ENCODE results near the gene LAMC1. TPM values are rescaled to one million over a fixed set of nuclear protein-coding genes. Genes with fewer than 3 reads are reported as not detected.

Gene LAMC1
- polyA plus RNA-seq, 1 of the 3 experiments (the other 2 are of a cell fraction), result 101 TPM

DNA sequence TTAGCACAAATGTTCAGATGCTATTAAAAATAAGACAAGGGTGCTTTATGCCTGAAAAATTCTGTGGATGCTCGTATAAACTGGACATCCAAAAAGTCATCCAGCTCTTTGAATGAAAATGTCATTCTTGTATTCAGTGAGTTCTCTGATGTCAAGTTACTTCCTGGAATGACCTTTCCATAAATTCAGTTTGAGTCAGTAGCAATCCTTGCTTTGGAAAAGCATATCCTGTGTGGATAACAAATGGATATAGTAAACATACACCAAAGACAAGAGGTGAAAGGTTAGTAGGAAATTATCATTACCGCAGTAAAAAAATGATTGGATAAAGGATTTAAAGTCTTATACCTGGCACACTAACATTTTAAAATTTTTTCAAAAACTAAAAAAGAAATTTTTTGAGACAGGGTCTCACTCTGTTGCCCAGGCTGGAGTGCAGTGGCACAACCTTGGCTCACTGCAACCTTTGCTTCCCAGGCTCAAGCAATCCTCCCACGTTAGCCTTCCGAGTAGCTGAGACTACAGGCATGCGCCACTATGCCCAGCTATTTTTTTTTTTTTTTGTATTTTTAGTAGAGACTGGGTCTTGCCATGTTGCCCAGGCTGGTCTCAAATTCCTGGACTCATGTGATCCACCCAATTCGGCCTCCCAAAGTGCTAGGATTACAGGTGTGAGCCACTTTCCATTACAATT is 10.8 kb upstream of the LAMC1 start:
- Histone ChIP-seq H3K27ac (ENCODE audit: low read depth in 2 of 2, low read length in 1 of 2) (no peak overlapping the region), H3K27me3 (ENCODE audit: insufficient read depth) (no peaks in the 10 kb centered on the region), H3K4me1 (ENCODE audit: control insufficient read depth in 1 of 2, insufficient read depth in 2 of 2, low read depth in 1 of 2, low read length in 1 of 2) (no peaks in the 10 kb centered on the region), H3K4me3 (ENCODE audit: low read depth in 2 of 2, low read length in 1 of 2) (no peak overlapping the region), H3K9me3 (no peaks in the 10 kb centered on the region), H3K79me2 (ENCODE audit: insufficient read depth) (no peaks in the 10 kb centered on the region), H3K4me2 (no peak overlapping the region), H3F3A (replicated peaks; ENCODE audit: insufficient read depth) (no peaks in the 10 kb centered on the region), H4K20me1 (ENCODE audit: insufficient read depth) (no peaks in the 10 kb centered on the region), H3K36me3 (replicated peaks in 1 of 2; ENCODE audit: control insufficient read depth in 1 of 2, insufficient read depth in 2 of 2, low read length in 1 of 2) (no peaks in the 10 kb centered on the region), H3K9ac (no peak overlapping the region), H3K9me2 (no peaks in the 10 kb centered on the region; the same call in 1 of the 2 replicates), H2AFZ (ENCODE audit: low read depth) (no peak overlapping the region)
- TF ChIP-seq FOXM1 (IDR thresholded peaks at IDR 0.05; ENCODE audit: low read depth), result no peak
- CTCF ChIA-PET, result interaction anchor here (1.2 kb wide), 1 partner anchor 15 kb away, joined by 3 read pairs; no protein-coding TSS in a partner anchor
- no peak for DNase-seq
- WGBS (ENCODE audit: low lambda C conversion rate), result 88% methylated on average over 6 of the region's 6 CpGs
- POLR2A ChIA-PET, result no interaction called here

DNA sequence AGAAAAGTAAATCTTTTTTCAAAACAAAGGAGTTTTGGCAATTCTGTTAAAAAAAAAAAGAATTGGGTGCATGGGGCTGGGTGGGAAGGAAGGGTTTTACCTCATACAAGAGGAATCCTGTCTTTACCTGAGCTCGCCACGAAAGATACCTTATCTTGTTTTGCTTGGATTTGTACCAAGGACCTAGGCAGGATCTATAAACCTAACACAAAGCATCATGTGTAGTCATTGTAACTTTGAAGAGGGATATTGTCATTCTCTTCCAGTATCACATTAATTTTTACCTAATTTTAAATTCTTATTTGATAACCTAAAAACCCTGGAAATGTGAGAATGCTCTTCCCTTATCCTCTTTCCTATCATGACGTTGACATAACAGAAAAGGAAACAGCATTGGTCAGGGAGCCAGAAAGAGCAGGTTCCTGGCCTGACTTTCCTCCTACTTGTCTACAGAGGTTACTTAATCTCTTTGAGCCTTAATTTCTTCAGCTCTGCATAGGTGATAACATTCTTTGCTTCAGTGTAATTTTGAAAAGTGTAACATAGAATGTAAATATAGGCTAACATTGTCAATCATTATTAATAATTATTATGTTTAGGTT is 4.0 kb upstream of the LAMC1 start:
- Histone ChIP-seq H3K36me3 (replicated peaks in 1 of 2; ENCODE audit: control insufficient read depth in 1 of 2, insufficient read depth in 2 of 2, low read length in 1 of 2) (no peaks in the 10 kb centered on the region), H3K27me3 (ENCODE audit: insufficient read depth) (no peaks in the 10 kb centered on the region), H3K4me3 (ENCODE audit: low read depth in 2 of 2, low read length in 1 of 2) (no peak overlapping the region), H3K9ac (no peak overlapping the region), H3K9me2 (no peaks in the 10 kb centered on the region), H2AFZ (ENCODE audit: low read depth) (no peak overlapping the region), H3F3A (replicated peaks; ENCODE audit: insufficient read depth) (peaks cover 11% of the 10 kb centered on the region), H3K79me2 (ENCODE audit: insufficient read depth) (peaks cover 6% of the 10 kb centered on the region), H3K9me3 (no peaks in the 10 kb centered on the region), H3K27ac (ENCODE audit: low read depth in 2 of 2, low read length in 1 of 2) (no peak overlapping the region), H3K4me2 (no peak overlapping the region), H4K20me1 (ENCODE audit: insufficient read depth) (peaks cover under 1% of the 10 kb centered on the region; the same call in 1 of the 2 replicates), H3K4me1 (ENCODE audit: control insufficient read depth in 1 of 2, insufficient read depth in 2 of 2, low read depth in 1 of 2, low read length in 1 of 2) (peaks cover 5 to 8% of the 10 kb centered on the region in 2 experiments; a peak in 3 of 4 replicates)
- WGBS (ENCODE audit: low lambda C conversion rate), result 67% methylated on average over 3 of the region's 3 CpGs
- CTCF ChIA-PET, result interaction anchor here (0.6 to 1.3 kb wide), 4 partner anchors 25 to 69 kb away, joined by 3 to 4 read pairs (median 3); no protein-coding TSS in a partner anchor
- TF ChIP-seq MXI1 (IDR thresholded peaks at IDR 0.05; ENCODE audit: low read depth, low read length) (no peak), TCF12 (IDR thresholded peaks at IDR 0.05) (no peak), FOXM1 (IDR thresholded peaks at IDR 0.05; ENCODE audit: low read depth) (no peak), RCOR1 (IDR thresholded peaks at IDR 0.05; ENCODE audit: low read length) (no peak), RAD21 (IDR thresholded peaks at IDR 0.05; ENCODE audit: low read length) (no peak), GABPA (IDR thresholded peaks at IDR 0.05; ENCODE audit: low read depth) (no peak), CHD2 (IDR thresholded peaks at IDR 0.05; ENCODE audit: low read length, partially characterized antibody) (no peak), MEF2A (IDR thresholded peaks at IDR 0.05; ENCODE audit: borderline replicate concordance, low read depth) (no peak), YY1 (IDR thresholded peaks at IDR 0.05; ENCODE audit: low read depth) (no peak), SIN3A (IDR thresholded peaks at IDR 0.05; ENCODE audit: borderline replicate concordance, low read depth, low read length) (no peak), POLR2AphosphoS5 (IDR thresholded peaks at IDR 0.05; ENCODE audit: low read depth, low read length) (no peak), EZH2phosphoT487 (IDR thresholded peaks at IDR 0.05; ENCODE audit: borderline replicate concordance, low read depth) (no peak), FOSL2 (IDR thresholded peaks at IDR 0.05; ENCODE audit: borderline replicate concordance, low read depth) (no peak), FOXJ3 (CRISPR knock-in tag; IDR thresholded peaks at IDR 0.05) (no peak), TEAD4 (IDR thresholded peaks at IDR 0.05; ENCODE audit: borderline replicate concordance, insufficient read depth) (no peak)
- TF ChIP-seq, protein P1, sequence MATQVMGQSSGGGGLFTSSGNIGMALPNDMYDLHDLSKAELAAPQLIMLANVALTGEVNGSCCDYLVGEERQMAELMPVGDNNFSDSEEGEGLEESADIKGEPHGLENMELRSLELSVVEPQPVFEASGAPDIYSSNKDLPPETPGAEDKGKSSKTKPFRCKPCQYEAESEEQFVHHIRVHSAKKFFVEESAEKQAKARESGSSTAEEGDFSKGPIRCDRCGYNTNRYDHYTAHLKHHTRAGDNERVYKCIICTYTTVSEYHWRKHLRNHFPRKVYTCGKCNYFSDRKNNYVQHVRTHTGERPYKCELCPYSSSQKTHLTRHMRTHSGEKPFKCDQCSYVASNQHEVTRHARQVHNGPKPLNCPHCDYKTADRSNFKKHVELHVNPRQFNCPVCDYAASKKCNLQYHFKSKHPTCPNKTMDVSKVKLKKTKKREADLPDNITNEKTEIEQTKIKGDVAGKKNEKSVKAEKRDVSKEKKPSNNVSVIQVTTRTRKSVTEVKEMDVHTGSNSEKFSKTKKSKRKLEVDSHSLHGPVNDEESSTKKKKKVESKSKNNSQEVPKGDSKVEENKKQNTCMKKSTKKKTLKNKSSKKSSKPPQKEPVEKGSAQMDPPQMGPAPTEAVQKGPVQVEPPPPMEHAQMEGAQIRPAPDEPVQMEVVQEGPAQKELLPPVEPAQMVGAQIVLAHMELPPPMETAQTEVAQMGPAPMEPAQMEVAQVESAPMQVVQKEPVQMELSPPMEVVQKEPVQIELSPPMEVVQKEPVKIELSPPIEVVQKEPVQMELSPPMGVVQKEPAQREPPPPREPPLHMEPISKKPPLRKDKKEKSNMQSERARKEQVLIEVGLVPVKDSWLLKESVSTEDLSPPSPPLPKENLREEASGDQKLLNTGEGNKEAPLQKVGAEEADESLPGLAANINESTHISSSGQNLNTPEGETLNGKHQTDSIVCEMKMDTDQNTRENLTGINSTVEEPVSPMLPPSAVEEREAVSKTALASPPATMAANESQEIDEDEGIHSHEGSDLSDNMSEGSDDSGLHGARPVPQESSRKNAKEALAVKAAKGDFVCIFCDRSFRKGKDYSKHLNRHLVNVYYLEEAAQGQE (IDR thresholded peaks at IDR 0.05; ENCODE audit: low read depth, low read length), result no peak
- POLR2A ChIA-PET, result no interaction called here
- DNase-seq, result no peak

Data from SK-N-SH (cell line).